Pancreas (tissue), 10 donors: Measurements from ENCODE around the gene LIMCH1. TPM values are rescaled to one million over a fixed set of nuclear protein-coding genes. Genes with fewer than 3 reads are reported as not detected.

ENCODE experiments used
- ATAC-seq, 4 donors: fragments of 200-7000 bp; cut with Tn5 transposase; one replicate each; pipeline versions ENCODE4 v1.8.0 to v1.9.1; 2020; ENCODE audit warnings: mild to moderate bottlenecking in 4 of 4, moderate library complexity in 4 of 4
- DNase-seq, 6 donors: peaks; one replicate each; pipeline ENCODE4 v3.0.0-alpha.2; 2020
- FAIRE-seq: peaks from 2 replicates; lab custom pipeline; 2012; peaks lifted over from hg19 to GRCh38; lab: Jason Lieb, UNC
- H3K27ac ChIP-seq, 4 donors: fragments of 200-600 bp; sonication (generic); 1 replicate in 3 of 4; 2 replicates in 1 of 4; pipeline versions ENCODE4 v1.5.0 to v1.8.0; 2020
- H3K27me3 ChIP-seq, 4 donors: fragments of 200-600 bp; one replicate each; pipeline ENCODE4 v1.8.0; 2021
- H3K36me3 ChIP-seq, 3 donors: fragments of 200-600 bp; sonication (generic) in 1 of 3; one replicate each; pipeline versions ENCODE4 v1.5.0 to v1.8.0; 2020 to 2021
- H3K4me1 ChIP-seq, 3 donors: fragments of 200-600 bp; one replicate each; pipeline ENCODE4 v1.8.0; 2021
- H3K4me3 ChIP-seq, 4 donors: fragments of 200-600 bp; sonication (generic) in 2 of 4; one replicate each; pipeline versions ENCODE4 v1.5.0 to v1.8.0; 2020 to 2021
- H3K9me3 ChIP-seq, 4 donors: fragments of 200-600 bp; one replicate each; pipeline ENCODE4 v1.8.0; 2021
- CTCF ChIP-seq, 4 donors: fragments of 200-600 bp; sonication (generic) in 3 of 4; IDR thresholded peaks; one replicate each; pipeline versions ENCODE4 v1.5.0 to v1.8.0; 2021; ENCODE audit warnings: antibody characterized with exemption in 4 of 4
- WGBS, 2 donors: extraction: QIAGEN DNeasy Blood & Tissue Kit; methylation state at CpG; one replicate each; pipeline ENCODE4 v1.1.7; 2013; 5-methylcytosine and 5-hydroxymethylcytosine counted together
- intact Hi-C, 3 donors: fragments of 100-400 bp; cut with DNase I; formaldehyde crosslinking; loops; one replicate each; pipeline versions ENCODE4 v1.11.1 to v1.14.2; 2022
- polyA plus RNA-seq, 2 donors: library from polyadenylated mRNA; stranded (reverse); fragments of 200-250 nt; gene quantifications; one replicate each; pipeline ENCODE4 v1.2.3, GENCODE V29; 2013
- total RNA-seq, 6 donors: library from RNA; stranded (reverse); fragmentation: NEBNext Ultra II Directional in 4 of 6; extraction: Animal tissue kit (Norgen Biotek cat#: 25700) in 4 of 6; gene quantifications; one replicate each; pipeline versions ENCODE4 v1.2.1 to v1.2.4, GENCODE V29; 2021 to 2023
- donor health status: healthy with polysubstance abuse.
- donor health status: DM: no; HTN: no; CAD: no; lungs with moderate emphysema.
- donor health status: DM: no; HTN: no; CAD: no.
- donor health status: control.
- donor health status: control.
- donor health status: Bipolar disorder and iron deficiency.
- donor health status: DM: yes; HTN: yes; CAD: no.
- donor health status: DM: no; HTN: no; CAD: no.
- donor health status: DM: no; HTN: no; CAD: no.
- donor health status: DM: yes; HTN: yes; CAD: no.

The LIMCH1 gene
- total and polyA plus RNA-seq, 8 donors: 5.5 to 20.7 (median 11.0) TPM

GRCh38 chr4:41611881-41612871 lies 74.2 kb downstream of the LIMCH1 start:
- Histone ChIP-seq H3K27ac (peak overlapping the region in 3 of 4 donors; percentile 28 to 47 (median 39)), H3K4me1 (no peaks in the 10 kb centered on the region), H3K36me3 (no peaks in the 10 kb centered on the region), H3K4me3 (no peak overlapping the region), H3K27me3 (no peaks in the 10 kb centered on the region), H3K9me3 (no peaks in the 10 kb centered on the region)
- no peak for TF ChIP-seq CTCF (IDR thresholded peaks at IDR 0.05)
- intact Hi-C loops: no loop called here
- FAIRE-seq (no peak), DNase-seq (peak in 5 of 6 donors; percentile 28 to 50 (median 43)), ATAC-seq (peak; percentile 83 to 94 (median 88))
- WGBS, 2 donors: 35 to 43% methylated on average over 14 of the region's 14 CpGs

- FAIRE-seq (no peak), ATAC-seq (no peak), DNase-seq (no peak)
- intact Hi-C loops: no loop called here
- H3K27ac ChIP-seq: peak overlapping the region in 1 of 4 donors; percentile 47
- WGBS, 2 donors: 49 to 56% methylated on average over 15 of the region's 15 CpGs
- no peaks in the 10 kb centered on the region for H3K4me1 ChIP-seq
- no peaks in the 10 kb centered on the region for H3K27me3 ChIP-seq
- no peak for TF ChIP-seq CTCF (IDR thresholded peaks at IDR 0.05)
- H3K9me3 ChIP-seq: no peaks in the 10 kb centered on the region
- H3K4me3 ChIP-seq: peak overlapping the region in 2 of 4 donors; percentile 3 to 22
- no peaks in the 10 kb centered on the region for H3K36me3 ChIP-seq
Measured at GRCh38 chr4:41613386-41613785, 75.4 kb downstream of the LIMCH1 start.

GRCh38 chr4:41613821-41614220 lies 75.9 kb downstream of the LIMCH1 start:
- intact Hi-C loops: no loop called here
- no peaks in the 10 kb centered on the region for H3K27me3 ChIP-seq
- H3K9me3 ChIP-seq: no peaks in the 10 kb centered on the region
- peak overlapping the region in 2 of 4 donors; percentile 3 to 22 for H3K4me3 ChIP-seq
- FAIRE-seq (no peak), ATAC-seq (no peak), DNase-seq (no peak)
- WGBS, 2 donors: 40 to 66% methylated on average over 1 of the region's 1 CpG
- H3K4me1 ChIP-seq: no peaks in the 10 kb centered on the region
- no peaks in the 10 kb centered on the region for H3K36me3 ChIP-seq
- H3K27ac ChIP-seq: peak overlapping the region in 1 of 4 donors; percentile 47
- no peak for TF ChIP-seq CTCF (IDR thresholded peaks at IDR 0.05)

GRCh38 chr4:41614519-41614918 lies 76.6 kb downstream of the LIMCH1 start:
- intact Hi-C loops: no loop called here
- DNase-seq (no peak), ATAC-seq (no peak), FAIRE-seq (no peak)
- WGBS, 2 donors: 80 to 90% methylated on average over 2 of the region's 2 CpGs
- Histone ChIP-seq H3K9me3 (no peaks in the 10 kb centered on the region), H3K4me1 (no peaks in the 10 kb centered on the region), H3K27ac (no peak overlapping the region), H3K4me3 (no peak overlapping the region), H3K36me3 (no peaks in the 10 kb centered on the region), H3K27me3 (no peaks in the 10 kb centered on the region)
- TF ChIP-seq CTCF (IDR thresholded peaks at IDR 0.05): no peak

GRCh38 chr4:41619161-41619560 lies 81.2 kb downstream of the LIMCH1 start:
- no peaks in the 10 kb centered on the region for H3K36me3 ChIP-seq
- intact Hi-C loops: no loop called here
- no peak for TF ChIP-seq CTCF (IDR thresholded peaks at IDR 0.05)
- H3K4me3 ChIP-seq: no peak overlapping the region
- H3K27ac ChIP-seq: no peak overlapping the region
- no peaks in the 10 kb centered on the region for H3K27me3 ChIP-seq
- 87 to 92% methylated on average over 16 of the region's 16 CpGs for WGBS, 2 donors
- FAIRE-seq: no peak
- no peak for DNase-seq
- no peaks in the 10 kb centered on the region for H3K9me3 ChIP-seq
- H3K4me1 ChIP-seq: no peaks in the 10 kb centered on the region
- ATAC-seq: no peak
